K562 (cell line): ENCODE measurements around the gene IRF1. TPM values are rescaled to one million over a fixed set of nuclear protein-coding genes. Genes with fewer than 3 reads are reported as not detected.

Source experiments
- ATAC-seq: fragments of 200-7000 bp; cut with Tn5 transposase; 3 replicates; pipeline ENCODE4 v1.9.1; 2020; ENCODE audit warnings: moderate library complexity
- BruUV-seq: library from RNA; stranded (reverse); fragments of 400-500 nt; replicated peaks from 2 replicates; lab custom pipeline; 2021; lab: Mats Ljungman, UMichigan
- CTCF ChIA-PET: fragments of 300-600 bp; formaldehyde crosslinking; extraction: SDS; loops from one replicate; lab custom pipeline; 2021; ENCODE audit warnings: low intra/inter-chr PET ratio; lab: Yijun Ruan, JAX
- POLR2A ChIA-PET: fragments of 300-600, 350-650 bp; sonication (Branson Sonifier 250); formaldehyde crosslinking; extraction: SDS; loops from one replicate; lab custom pipeline; 2021; ENCODE audit warnings: antibody characterized with exemption, inconsistent platforms; lab: Yijun Ruan, JAX
- DNase-seq, 4 experiments: peaks; one replicate each; pipeline versions ENCODE4 v3.0.0 to v3.0.0-alpha.2; 2011 to 2018; ENCODE audit warnings: low spot score in 3 of 4, mixed read lengths in 3 of 4; ENCODE audit errors: extremely low read depth in 1 of 4
- FAIRE-seq: peaks from 2 replicates; lab custom pipeline; 2011; peaks lifted over from hg19 to GRCh38; lab: Jason Lieb, UNC
- H2AFZ ChIP-seq: 2 replicates; pipeline ENCODE4 v1.6.0; 2011; ENCODE audit warnings: low read depth, low read length, control low read depth, inconsistent platforms
- H3K27ac ChIP-seq: fragments of 200-600 bp; 3 replicates; pipeline ENCODE4 v1.8.0; 2011; ENCODE audit warnings: low read depth, mild to moderate bottlenecking, control low read depth, inconsistent platforms, low read length, moderate library complexity, mixed read lengths; ENCODE audit errors: extremely low read depth
- H3K27me3 ChIP-seq, 2 experiments: fragments of 300-600 bp in 1 of 2; 2 replicates in 1 of 2; 3 replicates in 1 of 2; pipeline versions ENCODE4 v1.6.0 to v1.8.0; 2011; ENCODE audit warnings: inconsistent platforms in 2 of 2, low read length in 2 of 2, mild to moderate bottlenecking in 1 of 2, mixed read lengths in 1 of 2, moderate library complexity in 1 of 2; ENCODE audit not compliant: control insufficient read depth in 2 of 2, insufficient read depth in 2 of 2
- H3K36me3 ChIP-seq: fragments of 300-600 bp; 3 replicates; pipeline ENCODE4 v1.8.0; 2011; ENCODE audit warnings: mild to moderate bottlenecking, low read length, inconsistent platforms; ENCODE audit not compliant: control insufficient read depth, insufficient read depth
- H3K4me1 ChIP-seq, 2 experiments: fragments of 200-600 bp in 1 of 2; replicated peaks in 1 of 2; 2 replicates in 1 of 2; 3 replicates in 1 of 2; pipeline versions ENCODE4 v1.5.1 to v1.8.0; 2011; ENCODE audit warnings: inconsistent platforms in 2 of 2, low read length in 2 of 2, mild to moderate bottlenecking in 1 of 2, mixed read lengths in 1 of 2, moderate library complexity in 1 of 2; ENCODE audit not compliant: control insufficient read depth in 2 of 2, insufficient read depth in 2 of 2
- H3K4me2 ChIP-seq: 2 replicates; pipeline ENCODE4 v1.6.1; 2011; ENCODE audit warnings: low read length, control low read depth, inconsistent platforms, mixed read lengths; ENCODE audit not compliant: insufficient read depth
- H3K4me3 ChIP-seq: fragments of 200-600 bp; sonication (generic), shearing (Covaris generic); 2 replicates; pipeline ENCODE4 v1.5.1; 2016; ENCODE audit warnings: control low read depth, inconsistent platforms
- H3K79me2 ChIP-seq: fragments of 200-600 bp; 3 replicates; pipeline ENCODE4 v1.8.0; 2011; ENCODE audit warnings: low read length, inconsistent platforms; ENCODE audit not compliant: control insufficient read depth, insufficient read depth
- H3K9ac ChIP-seq, 2 experiments: 2 replicates each; pipeline versions ENCODE4 v1.6.0 to v1.6.1; 2011; ENCODE audit warnings: low read depth in 2 of 2, low read length in 2 of 2, control low read depth in 1 of 2, inconsistent platforms in 1 of 2, mild to moderate bottlenecking in 1 of 2, mixed read lengths in 1 of 2; ENCODE audit not compliant: insufficient read depth in 1 of 2
- H3K9me1 ChIP-seq: one replicate; pipeline ENCODE4 v1.6.0; 2011; ENCODE audit warnings: inconsistent platforms, mild to moderate bottlenecking, low read length, moderate library complexity; ENCODE audit not compliant: control insufficient read depth, insufficient read depth
- H3K9me3 ChIP-seq: replicated peaks from 2 replicates; pipeline ENCODE4 v1.5.1; 2011; ENCODE audit warnings: low read depth, low read length, inconsistent platforms; ENCODE audit not compliant: control insufficient read depth, insufficient read depth
- H4K20me1 ChIP-seq: replicated peaks from 2 replicates; pipeline ENCODE4 v1.6.1; 2011; ENCODE audit warnings: low read length, inconsistent platforms, mixed read lengths; ENCODE audit not compliant: control insufficient read depth, insufficient read depth
- CBX1 ChIP-seq: sonication (generic); IDR thresholded peaks from 2 replicates; pipeline ENCODE4 v1.6.1; 2016; ENCODE audit warnings: antibody characterized with exemption, low read depth, mild to moderate bottlenecking
- FOXK1 ChIP-seq: sonication (generic); formaldehyde crosslinking; IDR thresholded peaks from 2 replicates; pipeline ENCODE4 v1.8.0; 2022; ENCODE audit warnings: missing genetic modification reagents, mild to moderate bottlenecking, borderline replicate concordance
- LEF1 ChIP-seq: fragments of 450-650 bp; IDR thresholded peaks from 2 replicates; pipeline ENCODE4 v1.6.1; 2016; ENCODE audit warnings: mild to moderate bottlenecking
- PCBP2 ChIP-seq: fragments of 200-400 bp; formaldehyde crosslinking; IDR thresholded peaks from 2 replicates; pipeline ENCODE4 v1.6.1; 2018; ENCODE audit warnings: low read length, low read depth, mild to moderate bottlenecking, moderate library complexity; ENCODE audit not compliant: poor library complexity, severe bottlenecking
- SRF ChIP-seq, 2 experiments: fragments of 250-450, 450-650 bp in 1 of 2; sonication (Bioruptor Pico) in 1 of 2; sonication (generic) in 1 of 2; formaldehyde crosslinking; IDR thresholded peaks; 2 replicates each; pipeline versions ENCODE4 v1.5.0 to v1.5.1; 2020 to 2022; ENCODE audit warnings: mild to moderate bottlenecking in 1 of 2, missing genetic modification reagents in 1 of 2
- ZBTB17 ChIP-seq: fragments of 450-650 bp; formaldehyde crosslinking; IDR thresholded peaks from 2 replicates; pipeline ENCODE4 v1.4.0; 2020; ENCODE audit warnings: mild to moderate bottlenecking
- ZNF76 ChIP-seq: fragments of 250-450 bp; sonication (Bioruptor Pico); IDR thresholded peaks from 2 replicates; pipeline ENCODE4 v1.4.0; 2020; ENCODE audit warnings: mild to moderate bottlenecking, moderate library complexity, borderline replicate concordance
- WGBS: fragments of 100-300 bp; shearing (Covaris generic); methylation state at CpG from one replicate; pipeline ENCODE4 v1.1.6; 2016; ENCODE audit warnings: low coverage, mixed read lengths; ENCODE audit not compliant: insufficient coverage; ENCODE audit errors: missing lambda C conversion rate; 5-methylcytosine and 5-hydroxymethylcytosine counted together
- in situ Hi-C: fragments of 300-500 bp; cut with MboI; formaldehyde crosslinking; loops from 4 replicates; pipeline ENCODE4 v1.15.0; 2018; ENCODE audit warnings: inconsistent platforms, mixed read lengths
- intact Hi-C: fragments of 100-400 bp; cut with micrococcal nuclease; formaldehyde crosslinking; loops from 2 replicates; pipeline ENCODE4 v1.14.2; 2022
- polyA plus RNA-seq, 8 experiments: library from polyadenylated mRNA; depleted of rRNA in 4 of 8; stranded (reverse) in 5 of 8; unstranded in 3 of 8; fragments of >200 nt; fragmentation: Nextera tagmentation in 2 of 8; fragmentation: Illumina TruSeq in 1 of 8; extraction: Ambion mirVana in 2 of 8; extraction: Trizol in 1 of 8; gene quantifications; 2 replicates each; pipeline versions ENCODE4 v1.2.1 to v1.2.3, GENCODE V29; 2011 to 2014; ENCODE audit warnings: inconsistent platforms in 1 of 8, missing spikeins in 1 of 8
- total RNA-seq, 7 experiments: library from RNA; depleted of rRNA in 6 of 7; stranded (reverse); fragments of >200 nt in 6 of 7; fragmentation: Illumina TruSeq in 2 of 7; extraction: Trizol in 2 of 7; gene quantifications; 2 replicates each; pipeline versions ENCODE4 v1.2.1 to v1.2.3, GENCODE V29; 2011 to 2021; ENCODE audit warnings: low replicate concordance in 1 of 7

Gene IRF1
- total and polyA plus RNA-seq, 9 of the 15 experiments (the other 6 are each of a cell fraction or from before 2014, with no cell fraction given) = 1.1 to 12.3 (median 5.9) TPM

DNA sequence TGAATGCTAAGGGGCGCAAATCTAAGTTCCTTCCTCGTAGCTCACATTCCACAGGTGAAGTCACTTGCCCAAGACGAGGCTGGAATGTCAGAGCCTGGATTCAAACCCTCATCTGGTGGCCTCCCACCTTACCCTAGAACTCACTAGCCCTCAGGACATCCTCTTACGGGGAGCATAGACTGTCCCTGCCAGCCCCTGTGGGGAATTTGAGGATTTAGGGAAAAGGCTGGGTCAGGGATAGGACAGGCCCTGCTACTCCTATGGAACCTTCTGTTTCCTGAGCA is 45.0 kb downstream of the IRF1 start:
- 52% methylated on average over 4 of the region's 4 CpGs for WGBS
- Histone ChIP-seq H3K27ac (no peak overlapping the region), H3K79me2 (no peaks in the 10 kb centered on the region), H4K20me1 (no peaks in the 10 kb centered on the region), H3K4me2 (no peak overlapping the region), H3K4me1 (peaks cover 0 to 3% of the 10 kb centered on the region in 2 experiments; a peak in 1 of 5 replicates), H3K27me3 (no peaks in the 10 kb centered on the region), H2AFZ (no peak overlapping the region), H3K9me1 (no peaks in the 10 kb centered on the region), H3K9ac (no peak overlapping the region), H3K36me3 (no peaks in the 10 kb centered on the region), H3K4me3 (no peak overlapping the region), H3K9me3 (no peaks in the 10 kb centered on the region)
- POLR2A ChIA-PET = no interaction called here
- BruUV-seq = no TSS peak
- CTCF ChIA-PET = no interaction called here
- DNase-seq = no peak
- no peak for FAIRE-seq
- in situ Hi-C loops = no loop called here
- no peak for ATAC-seq
- no peak for TF ChIP-seq LEF1
- TF ChIP-seq CBX1 = no peak
- no peak for TF ChIP-seq SRF (CRISPR knock-in tag; IDR thresholded peaks at IDR 0.05)
- TF ChIP-seq PCBP2 = no peak
- no peak for TF ChIP-seq FOXK1 (CRISPR knock-in tag)
- no peak for TF ChIP-seq ZNF76 (CRISPR knock-in tag)
- no peak for TF ChIP-seq ZBTB17 (CRISPR knock-in tag)
- TF ChIP-seq, all 486 proteins: peak for 0
- intact Hi-C loops = no loop called here
